GM13977 (cell line): ENCODE results near the gene STARD3.

Source experiments
- DNase-seq: peaks from one replicate; pipeline ENCODE4 v3.0.0; 2012; ENCODE audit warnings: low spot score
- in situ Hi-C: fragments of 300-500 bp; cut with MboI; formaldehyde crosslinking; loops from one replicate; pipeline ENCODE4 v1.12.0; 2022; ENCODE audit warnings: low sequenced_read_pairs, low pct_unique_long_range_greater_than_20kb, mixed read lengths, inconsistent platforms; ENCODE audit not compliant: unreplicated experiment
- TF ChIP-seq, protein P1 (sequence below): IDR thresholded peaks from 2 replicates; pipeline ENCODE4 v1.5.1; 2012; ENCODE audit warnings: mild to moderate bottlenecking, control low read depth; ENCODE audit not compliant: insufficient read depth; ENCODE audit errors: extremely low read depth, missing control alignments

Gene STARD3

DNA sequence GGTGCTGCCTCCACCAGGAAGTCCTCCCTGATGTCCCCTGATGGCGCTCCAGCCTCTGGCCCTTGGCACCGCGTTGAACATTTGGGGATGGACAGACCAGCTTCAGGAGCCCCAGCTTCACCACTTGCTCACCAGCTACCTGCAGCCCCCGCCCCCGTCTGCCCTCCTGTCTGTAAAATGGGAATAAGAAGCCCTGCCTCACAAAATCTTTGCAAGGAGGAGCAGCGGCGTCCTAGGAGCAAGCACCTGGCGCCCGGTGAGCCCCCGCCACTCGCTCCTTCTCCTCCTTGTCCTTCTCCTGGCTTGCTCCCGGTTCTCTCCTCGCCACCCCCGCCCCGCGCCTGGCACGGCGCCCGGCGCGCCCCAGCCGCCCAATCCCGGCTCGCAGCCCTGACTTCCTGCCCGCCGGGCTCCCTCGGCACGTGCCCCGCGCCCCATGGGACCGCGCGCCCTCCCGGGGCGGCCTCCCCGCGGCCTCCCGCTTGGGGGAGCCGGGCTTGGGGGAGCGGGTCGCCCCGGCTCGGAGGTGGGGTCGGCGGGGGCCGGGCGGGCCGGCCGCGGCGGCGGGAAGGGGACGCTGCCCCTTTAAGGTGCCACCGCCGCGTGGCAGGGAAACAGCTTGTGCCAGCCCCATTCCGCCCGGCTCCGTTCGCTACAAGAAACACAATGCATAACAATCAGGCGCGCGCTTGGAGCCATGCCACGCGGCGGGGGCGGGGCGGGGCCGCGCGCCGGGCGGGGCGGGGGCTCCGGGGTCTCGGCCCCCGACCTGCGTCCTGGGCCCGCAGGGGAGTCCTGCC lies 19.3 kb upstream of the STARD3 start:
- DNase-seq: no peak
- in situ Hi-C loops: no loop called here
- TF ChIP-seq, protein P1, sequence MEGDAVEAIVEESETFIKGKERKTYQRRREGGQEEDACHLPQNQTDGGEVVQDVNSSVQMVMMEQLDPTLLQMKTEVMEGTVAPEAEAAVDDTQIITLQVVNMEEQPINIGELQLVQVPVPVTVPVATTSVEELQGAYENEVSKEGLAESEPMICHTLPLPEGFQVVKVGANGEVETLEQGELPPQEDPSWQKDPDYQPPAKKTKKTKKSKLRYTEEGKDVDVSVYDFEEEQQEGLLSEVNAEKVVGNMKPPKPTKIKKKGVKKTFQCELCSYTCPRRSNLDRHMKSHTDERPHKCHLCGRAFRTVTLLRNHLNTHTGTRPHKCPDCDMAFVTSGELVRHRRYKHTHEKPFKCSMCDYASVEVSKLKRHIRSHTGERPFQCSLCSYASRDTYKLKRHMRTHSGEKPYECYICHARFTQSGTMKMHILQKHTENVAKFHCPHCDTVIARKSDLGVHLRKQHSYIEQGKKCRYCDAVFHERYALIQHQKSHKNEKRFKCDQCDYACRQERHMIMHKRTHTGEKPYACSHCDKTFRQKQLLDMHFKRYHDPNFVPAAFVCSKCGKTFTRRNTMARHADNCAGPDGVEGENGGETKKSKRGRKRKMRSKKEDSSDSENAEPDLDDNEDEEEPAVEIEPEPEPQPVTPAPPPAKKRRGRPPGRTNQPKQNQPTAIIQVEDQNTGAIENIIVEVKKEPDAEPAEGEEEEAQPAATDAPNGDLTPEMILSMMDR: no peak

DNA sequence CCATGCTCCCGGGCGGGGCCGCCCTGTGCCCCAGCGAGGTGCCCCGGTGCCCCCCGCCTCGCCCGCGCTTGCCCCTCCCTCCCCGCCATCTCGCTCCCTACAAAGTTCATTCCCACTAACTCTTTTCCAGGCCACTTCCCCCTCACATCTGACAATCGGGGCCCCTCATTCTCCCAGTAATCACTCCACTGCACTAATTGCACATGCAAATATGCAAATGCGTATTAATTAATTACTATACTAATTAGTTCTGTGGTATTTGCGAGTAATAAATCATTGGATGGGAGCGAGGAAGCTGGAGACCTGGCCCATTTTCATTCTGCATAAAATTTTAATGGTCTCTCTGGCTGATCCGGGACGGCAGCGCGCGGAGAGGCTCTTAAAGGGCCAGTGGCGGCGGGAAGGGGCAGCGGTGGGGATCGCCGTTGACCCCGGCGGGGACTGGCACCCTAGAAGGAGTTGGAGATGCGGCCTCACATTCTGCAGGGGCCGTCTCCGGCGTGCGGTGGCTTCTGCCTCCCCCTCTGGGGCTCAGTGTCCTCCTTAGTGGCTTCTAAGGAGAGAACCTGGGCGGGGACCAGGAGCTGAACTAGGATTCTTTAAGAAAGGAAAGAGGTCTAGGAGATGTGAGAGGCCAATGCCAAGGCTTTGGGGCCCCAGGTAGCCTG lies 18.6 kb upstream of the STARD3 start:
- DNase-seq: no peak
- in situ Hi-C loops: no loop called here
- TF ChIP-seq, protein P1: no peak

DNA sequence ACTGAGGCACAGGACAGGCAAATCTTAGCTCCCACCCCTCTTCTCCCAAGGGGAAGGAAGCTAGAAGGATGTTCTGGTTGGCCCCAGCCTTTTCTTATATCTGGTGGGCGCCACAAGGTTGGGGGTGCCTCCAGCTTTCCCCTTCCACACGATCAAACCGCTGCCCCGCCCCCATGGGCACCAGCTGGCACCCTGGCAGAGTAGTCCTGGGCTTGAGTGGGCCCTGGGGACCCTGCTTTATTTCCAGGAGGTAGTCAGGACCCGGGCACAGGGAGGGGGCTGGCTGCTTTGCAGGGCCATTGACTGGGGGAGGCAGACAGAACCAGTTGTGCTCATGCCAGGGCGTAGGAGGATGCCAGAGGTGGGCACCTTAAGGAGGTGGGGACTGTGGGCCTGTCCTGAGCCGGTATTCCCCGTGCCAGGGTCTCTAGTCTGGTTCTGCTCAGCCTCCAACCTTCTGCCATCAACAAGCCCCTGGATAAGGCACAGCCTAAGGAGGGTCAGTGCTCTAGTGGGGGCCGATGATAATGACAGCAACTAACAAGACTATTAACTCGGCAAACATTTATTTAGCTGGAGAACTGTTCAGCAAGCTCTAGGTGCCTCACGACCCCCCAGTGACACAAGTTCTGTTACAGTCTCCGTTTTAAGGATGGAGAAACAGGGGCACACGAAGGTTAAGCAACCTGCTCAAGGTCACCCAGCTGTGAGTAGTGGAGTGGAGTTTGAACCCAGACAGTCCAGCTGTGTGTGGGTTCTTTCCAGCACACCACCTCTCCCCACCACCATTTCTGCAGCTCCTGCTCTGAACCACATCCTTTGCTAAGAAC lies 17.8 kb upstream of the STARD3 start:
- in situ Hi-C loops: no loop called here

DNA sequence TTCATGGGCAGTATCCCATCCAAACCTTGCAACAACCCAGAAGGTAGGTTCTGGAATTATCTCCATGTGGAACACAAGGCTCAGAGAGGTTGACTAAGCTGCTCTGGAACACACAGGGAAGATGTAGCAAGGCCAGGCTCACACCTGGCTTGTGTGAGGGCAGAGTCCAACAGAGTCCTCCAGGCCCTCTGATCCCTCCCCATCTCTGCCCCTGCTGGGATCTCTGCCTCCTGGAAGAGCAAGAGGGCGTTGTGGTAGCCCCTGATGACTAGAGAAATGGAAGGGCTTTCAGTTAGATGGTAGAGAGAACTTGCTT lies 17.2 kb upstream of the STARD3 start:
- in situ Hi-C loops: loop anchor here (10.0 kb wide), 1 partner anchor 135 kb away; no protein-coding TSS in a partner anchor
- DNase-seq: no peak
- TF ChIP-seq, protein P1: no peak

More for the DNA sequence above, 17.8 kb upstream of the STARD3 start:
- DNase-seq: no peak
- TF ChIP-seq, protein P1: no peak

DNA sequence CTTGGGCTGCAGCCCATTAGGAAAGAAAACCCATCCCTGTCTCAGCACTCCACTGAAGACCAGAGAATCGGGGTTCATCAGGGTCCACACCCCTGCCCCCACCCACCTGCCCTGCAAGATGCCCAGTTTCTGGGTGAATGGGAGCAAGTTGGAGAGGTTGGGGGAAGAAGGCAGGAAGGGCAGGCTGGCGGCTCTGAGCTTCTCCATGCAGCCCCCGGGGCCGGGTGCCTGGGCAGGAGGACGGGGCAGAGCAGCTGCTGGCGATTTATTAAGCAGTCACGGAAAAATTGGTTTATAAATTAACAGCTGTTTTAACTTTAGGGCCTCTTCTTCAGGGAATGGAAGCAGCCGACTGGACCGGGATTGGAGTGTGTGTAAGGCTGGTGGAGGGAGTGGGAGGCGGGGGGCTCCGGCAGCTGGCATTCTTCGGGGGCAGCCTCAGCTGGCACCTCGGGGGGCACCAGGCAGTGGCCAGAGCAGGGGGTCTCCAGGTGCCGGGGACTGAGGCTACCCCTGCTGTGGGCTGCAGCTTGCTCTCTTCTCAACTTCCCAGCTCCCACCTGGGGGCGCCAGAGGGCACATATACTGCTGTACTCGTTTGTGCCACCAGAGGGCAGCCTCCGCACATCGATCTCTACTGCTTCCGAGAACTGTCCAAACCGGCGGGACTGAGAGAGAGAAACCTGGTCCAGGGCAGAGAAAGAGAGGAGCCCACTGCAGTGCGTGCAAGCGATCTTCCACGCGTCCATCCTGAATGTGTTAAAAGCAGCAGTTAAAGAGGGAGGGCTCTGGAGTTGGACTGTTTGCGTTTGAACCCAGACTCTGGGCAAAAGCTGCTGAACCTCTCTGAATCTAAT lies 15.2 kb upstream of the STARD3 start:
- TF ChIP-seq, protein P1: peak; percentile 100
- in situ Hi-C loops: loop anchor here (10.0 kb wide), 1 partner anchor 133 kb away; no protein-coding TSS in a partner anchor
- DNase-seq: peak; percentile 93
